Posterior vena cava (tissue), 2 donors: ENCODE data around the gene CLSTN1. TPM values are rescaled to one million over a fixed set of nuclear protein-coding genes. Genes with fewer than 3 reads are reported as not detected.

Experiments used
- DNase-seq: peaks from one replicate; pipeline ENCODE4 v3.0.0-alpha.2; 2020; ENCODE audit warnings: low spot score
- intact Hi-C, 2 donors: fragments of 100-400 bp; cut with DNase I; formaldehyde crosslinking; loops; one replicate each; pipeline versions ENCODE4 v1.14.1 to v1.14.2; 2022 to 2023
- total RNA-seq, 2 donors: library from RNA; stranded (reverse); fragmentation: NEBNext Ultra II Directional; extraction: Animal tissue kit (Norgen Biotek cat#: 25700); gene quantifications; one replicate each; pipeline ENCODE4 v1.2.1, GENCODE V29; 2021
- donor health status: DM: yes; HTN: yes; CAD: no.
- donor health status: DM: yes; HTN: yes; CAD: no.

CLSTN1 gene
- total RNA-seq, 2 donors from 2014 or later = 59.8 to 77.9 TPM

GRCh38 chr1:9706178-9706577 is 117.6 kb downstream of the CLSTN1 start:
- DNase-seq = no peak
- intact Hi-C loops = no loop called here

- intact Hi-C loops = no loop called here
- no peak for DNase-seq
Measured at GRCh38 chr1:9705337-9706093, 118.2 kb downstream of the CLSTN1 start.

GRCh38 chr1:9703681-9704080 is 120.1 kb downstream of the CLSTN1 start:
- intact Hi-C loops = no loop called here
- DNase-seq = no peak

GRCh38 chr1:9703165-9703509 is 120.6 kb downstream of the CLSTN1 start:
- intact Hi-C loops = no loop called here
- no peak for DNase-seq

GRCh38 chr1:9701665-9702064 is 122.1 kb downstream of the CLSTN1 start:
- intact Hi-C loops = no loop called here
- no peak for DNase-seq

GRCh38 chr1:9700340-9700739 is 123.4 kb downstream of the CLSTN1 start:
- DNase-seq = no peak
- intact Hi-C loops = no loop called here

- DNase-seq = no peak
- intact Hi-C loops = no loop called here
Measured at GRCh38 chr1:9699361-9699760, 124.4 kb downstream of the CLSTN1 start.

GRCh38 chr1:9696793-9697192 is 127.0 kb downstream of the CLSTN1 start:
- DNase-seq = no peak
- intact Hi-C loops = no loop called here

- no peak for DNase-seq
- intact Hi-C loops = no loop called here
Measured at GRCh38 chr1:9691691-9692090, 132.1 kb downstream of the CLSTN1 start.

- no peak for DNase-seq
- intact Hi-C loops = no loop called here
Measured at GRCh38 chr1:9691108-9691445, 132.7 kb downstream of the CLSTN1 start.

- DNase-seq = no peak
- intact Hi-C loops = no loop called here
Measured at GRCh38 chr1:9690440-9691107, 133.2 kb downstream of the CLSTN1 start.

- DNase-seq = no peak
- intact Hi-C loops = no loop called here
Measured at GRCh38 chr1:9689971-9690381, 133.8 kb downstream of the CLSTN1 start.

- intact Hi-C loops = no loop called here
- DNase-seq = peak; percentile 93
Measured at GRCh38 chr1:9689011-9689706, 134.6 kb downstream of the CLSTN1 start.

- DNase-seq = no peak
- intact Hi-C loops = no loop called here
Measured at GRCh38 chr1:9688599-9688998, 135.2 kb downstream of the CLSTN1 start.

- no peak for DNase-seq
- intact Hi-C loops = no loop called here
Measured at GRCh38 chr1:9687874-9688582, 135.7 kb downstream of the CLSTN1 start.

GRCh38 chr1:9687120-9687873 is 136.5 kb downstream of the CLSTN1 start:
- peak; percentile 85 for DNase-seq
- intact Hi-C loops = no loop called here

- no peak for DNase-seq
- intact Hi-C loops = no loop called here
Measured at GRCh38 chr1:9684801-9685200, 139.0 kb downstream of the CLSTN1 start.

- no peak for DNase-seq
- intact Hi-C loops = no loop called here
Measured at GRCh38 chr1:9680828-9681227, 142.9 kb downstream of the CLSTN1 start.

- no peak for DNase-seq
- intact Hi-C loops = no loop called here
Measured at GRCh38 chr1:9680091-9680490, 143.7 kb downstream of the CLSTN1 start.
